GM18907 (cell line): ENCODE measurements around the gene ACAA1.

Experiments used
- ATAC-seq: cut with Tn5 transposase; IDR thresholded peaks from one replicate; pipeline ENCODE4 v1.9.1; 2021; ENCODE audit warnings: mild to moderate bottlenecking, moderate library complexity; ENCODE audit not compliant: unreplicated experiment

Gene ACAA1

GRCh38 chr3:38119821-38120692 is 16.9 kb downstream of the ACAA1 start:
- ATAC-seq: no peak

DNA sequence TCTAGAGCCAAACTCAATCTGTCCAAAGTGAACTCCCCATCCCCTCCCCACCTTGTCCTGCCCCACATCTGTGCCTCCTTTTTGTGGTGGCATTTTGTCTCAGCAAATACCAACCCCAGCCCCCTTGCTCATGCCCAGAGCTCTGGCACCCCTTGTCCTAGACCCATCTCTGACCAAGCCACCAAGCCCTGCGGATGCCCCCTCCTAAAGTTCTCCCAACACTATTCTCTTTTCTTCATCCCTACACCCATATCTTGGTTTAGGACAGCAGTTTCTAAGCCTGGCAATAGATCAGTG is 17.7 kb downstream of the ACAA1 start:
- ATAC-seq: no peak

GRCh38 chr3:38118421-38119247 is 18.3 kb downstream of the ACAA1 start:
- ATAC-seq: no peak

DNA sequence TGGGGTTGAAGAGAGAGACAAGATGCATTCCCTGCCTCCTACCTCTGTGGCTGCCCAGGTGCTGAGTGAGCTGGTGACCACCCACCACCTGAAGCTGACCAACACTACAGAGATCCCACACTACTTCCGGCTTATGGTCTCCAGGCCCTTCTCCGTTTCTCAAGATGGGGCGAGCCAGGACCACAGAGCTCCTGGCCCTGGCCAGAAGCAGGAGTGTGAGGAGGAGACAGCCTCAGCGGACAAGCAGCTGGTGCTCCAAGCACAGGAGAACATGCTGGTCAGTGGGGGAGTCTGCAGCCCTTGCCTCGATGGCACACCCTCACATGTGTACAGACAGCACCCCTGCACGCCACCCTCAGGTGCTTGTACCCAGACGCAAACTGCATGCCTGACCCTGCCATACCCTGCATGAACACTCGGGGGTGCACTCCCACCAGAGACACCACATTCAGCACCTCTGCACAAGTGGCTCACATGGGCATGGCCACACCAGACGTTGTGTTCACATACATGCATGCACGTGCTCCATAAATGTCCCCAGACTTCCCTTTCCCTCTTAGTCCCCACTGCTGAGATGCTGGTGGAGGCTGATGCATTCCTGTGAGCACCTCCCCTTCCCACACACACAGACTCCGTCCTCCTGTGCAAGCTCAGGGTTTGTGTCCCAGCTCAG is 19.0 kb downstream of the ACAA1 start:
- peak; percentile 68 for ATAC-seq

DNA sequence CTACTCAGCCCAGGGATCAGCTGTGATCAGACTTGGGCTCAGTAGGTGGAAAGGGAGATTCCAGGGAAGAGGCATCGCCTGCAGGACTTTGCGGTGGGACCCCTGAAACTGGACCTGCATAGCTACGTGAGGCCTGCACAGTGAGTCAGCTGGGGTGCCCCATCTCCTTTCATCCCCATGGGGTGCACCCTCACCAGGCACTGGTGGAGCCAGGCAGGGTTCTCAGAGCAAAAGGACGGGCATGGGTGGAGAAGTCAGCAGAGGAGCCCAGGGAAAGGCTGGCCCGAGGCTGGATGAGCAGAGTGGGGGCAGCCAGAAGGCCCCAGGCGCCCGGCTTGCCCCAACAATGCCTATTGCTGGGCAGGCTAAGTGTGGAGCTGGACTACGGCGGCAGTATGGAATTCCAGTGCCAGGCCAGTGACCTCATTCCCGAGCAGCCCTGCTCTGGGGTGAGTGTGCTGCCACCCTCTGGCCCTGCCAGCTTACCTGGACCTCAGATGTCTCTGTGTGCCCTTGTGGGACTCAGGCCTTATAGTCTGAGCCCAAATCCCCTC is 19.7 kb downstream of the ACAA1 start:
- no peak for ATAC-seq

DNA sequence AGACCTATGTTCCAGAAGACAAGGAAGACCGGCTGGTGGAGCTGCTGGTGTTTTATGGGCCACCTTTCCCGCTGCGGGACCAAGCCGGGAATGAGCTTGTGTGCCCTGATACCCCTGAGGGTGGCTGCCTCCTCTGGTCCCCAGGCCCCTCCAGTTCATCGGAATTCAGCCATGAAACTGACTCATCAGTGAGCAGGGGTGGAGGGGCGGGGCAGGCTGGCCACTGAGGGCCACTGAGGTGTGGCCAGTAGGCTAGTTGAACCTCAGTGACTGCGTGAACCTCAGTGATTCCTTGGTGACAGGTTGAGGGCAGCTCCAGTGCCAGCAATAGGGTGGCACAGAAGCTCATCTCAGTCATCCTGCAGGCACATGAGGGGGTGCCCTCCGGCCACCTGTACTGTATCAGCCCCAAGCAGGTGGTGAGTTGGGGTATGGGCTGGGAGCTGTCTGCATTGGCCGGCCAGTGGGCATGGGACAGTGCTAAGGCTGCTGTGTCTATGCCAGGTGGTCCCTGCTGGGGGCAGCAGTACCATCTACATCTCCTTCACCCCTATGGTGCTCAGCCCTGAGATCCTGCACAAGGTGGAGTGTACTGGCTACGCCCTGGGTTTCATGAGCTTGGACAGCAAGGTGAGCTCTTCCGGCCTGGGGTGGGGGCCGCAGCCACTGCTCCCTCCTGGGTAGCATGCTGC is 20.3 kb downstream of the ACAA1 start:
- no peak for ATAC-seq

GRCh38 chr3:38115645-38116427 is 21.1 kb downstream of the ACAA1 start:
- ATAC-seq: no peak

DNA sequence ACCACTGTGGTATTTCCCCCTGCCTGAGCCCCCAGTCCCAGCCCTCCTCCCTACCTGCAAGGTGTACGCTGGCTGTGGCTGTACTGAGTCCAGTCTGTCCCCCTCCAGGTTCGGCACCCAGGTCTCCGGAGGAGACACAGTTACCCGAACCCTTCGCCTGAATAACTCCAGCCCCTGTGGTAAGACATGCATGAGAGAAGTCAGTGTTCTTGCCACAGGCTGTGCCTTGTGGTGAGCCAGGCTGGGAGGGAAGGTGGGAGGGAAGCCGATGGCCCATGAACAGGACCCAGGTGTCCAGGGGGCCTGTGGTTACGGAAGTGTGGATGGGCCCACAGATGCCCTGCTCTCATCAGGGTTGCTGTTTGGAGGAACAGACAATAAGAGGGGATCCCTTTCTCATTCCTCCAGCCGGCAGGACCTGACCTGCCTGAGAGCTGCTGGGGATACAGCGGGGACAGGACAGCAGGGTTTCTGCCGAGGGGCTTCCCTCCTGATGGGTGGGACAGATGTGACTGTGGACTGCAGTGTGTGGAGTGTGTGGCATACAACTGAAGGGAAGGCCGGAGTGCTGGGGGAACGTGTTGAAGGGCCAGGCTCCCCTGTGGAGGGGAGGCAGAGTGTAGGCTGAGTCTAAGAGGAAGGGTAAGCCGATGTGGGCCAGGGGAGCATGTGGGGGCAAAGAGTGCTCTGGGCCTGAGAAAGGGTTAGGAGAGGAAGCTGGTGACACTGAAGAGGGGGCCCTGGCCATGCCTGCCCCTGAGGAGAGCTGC is 21.9 kb downstream of the ACAA1 start:
- ATAC-seq: no peak

DNA sequence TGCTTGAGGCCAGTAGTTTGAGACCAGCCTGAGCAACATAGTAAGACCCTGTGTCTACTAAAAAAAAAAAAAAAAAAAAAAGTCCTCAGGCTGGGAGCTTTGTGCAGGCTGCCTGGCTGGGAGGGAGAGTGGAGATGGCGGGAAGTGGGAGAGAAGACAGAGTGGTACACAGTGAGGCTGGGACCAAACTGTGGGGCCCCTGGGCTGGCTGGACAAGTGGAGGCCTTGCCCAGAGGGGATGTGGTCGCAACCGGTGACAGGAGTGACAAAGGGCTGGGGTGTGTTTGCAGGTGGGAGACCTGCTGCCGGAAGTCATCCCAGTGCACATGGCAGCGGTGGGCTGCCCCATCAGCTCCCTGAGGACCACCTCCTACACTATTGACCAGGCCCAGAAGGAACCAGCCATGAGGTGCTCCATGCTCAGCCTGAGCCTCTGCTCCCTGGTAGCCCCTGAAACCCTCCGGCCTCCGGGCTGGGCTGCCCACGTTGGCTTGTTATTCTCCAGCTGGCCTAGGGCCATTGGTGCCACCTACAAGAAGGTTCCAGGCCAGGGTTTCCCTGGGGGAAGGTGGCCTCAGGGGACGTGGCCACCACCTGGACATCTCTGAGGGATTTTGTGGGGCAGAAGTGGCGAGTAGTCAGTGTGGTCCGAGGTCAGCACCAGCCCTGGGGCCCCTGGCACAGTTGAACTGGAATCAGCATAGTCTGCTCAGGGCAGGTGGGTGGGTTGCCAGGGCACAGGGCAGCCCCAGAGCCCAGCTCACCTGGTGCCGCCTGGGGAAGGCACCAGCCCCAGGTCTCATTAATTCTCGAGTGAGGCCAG is 22.7 kb downstream of the ACAA1 start:
- no peak for ATAC-seq

- ATAC-seq: no peak
These were observed 24.6 kb downstream of the ACAA1 start for GRCh38 chr3:38112378-38112761.

DNA sequence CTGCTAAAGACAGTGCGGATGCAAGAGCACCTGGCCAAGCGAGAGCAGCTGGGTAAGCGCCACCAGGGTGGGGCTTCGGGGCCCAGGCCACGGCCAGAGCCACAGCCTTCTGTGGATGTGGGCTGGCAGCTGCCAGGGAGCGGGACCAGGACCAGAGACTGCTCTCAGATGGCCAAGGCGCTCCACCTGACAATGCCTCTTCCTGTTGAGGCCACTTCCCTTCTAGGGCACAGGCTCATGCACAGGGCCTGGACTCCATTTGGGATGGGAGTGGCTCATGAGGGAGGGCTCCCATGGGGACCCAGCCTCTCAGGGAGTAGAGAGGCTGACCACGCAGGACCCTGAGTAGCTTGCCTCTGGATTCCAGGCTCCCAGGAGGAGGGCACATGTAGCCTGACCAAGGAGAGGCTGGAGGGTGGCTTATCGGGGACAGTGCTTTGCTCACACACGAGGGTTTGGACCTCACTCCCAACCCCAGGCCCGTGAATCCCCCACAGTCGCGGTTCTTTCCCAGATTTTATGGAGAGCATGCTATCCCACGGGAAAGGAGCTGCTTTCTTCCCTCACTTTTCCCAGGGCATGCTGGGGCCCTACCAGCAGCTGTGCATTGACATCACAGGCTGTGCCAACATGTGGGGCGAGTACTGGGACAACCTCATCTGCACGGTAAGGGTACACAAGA is 25.1 kb downstream of the ACAA1 start:
- no peak for ATAC-seq

DNA sequence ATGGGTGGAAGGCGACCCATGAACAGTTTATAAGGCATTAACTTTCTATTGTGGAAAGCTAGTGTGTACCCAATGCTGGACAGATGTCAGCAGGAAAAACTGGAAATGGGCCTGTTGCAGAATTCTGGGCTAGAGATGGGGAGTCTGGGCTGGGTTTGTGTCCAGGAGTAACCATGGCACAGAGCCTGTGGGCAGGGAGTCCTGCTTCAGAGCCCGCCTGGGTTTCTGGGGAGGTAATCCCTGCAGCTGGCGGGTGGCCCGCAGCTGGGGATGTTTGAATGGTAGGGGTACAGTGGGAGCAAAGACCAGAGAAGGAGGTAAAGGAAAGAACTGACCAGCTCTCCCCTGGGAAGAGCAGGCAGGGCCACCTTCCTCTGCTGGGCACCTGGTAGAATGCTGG is 25.7 kb downstream of the ACAA1 start:
- ATAC-seq: no peak

DNA sequence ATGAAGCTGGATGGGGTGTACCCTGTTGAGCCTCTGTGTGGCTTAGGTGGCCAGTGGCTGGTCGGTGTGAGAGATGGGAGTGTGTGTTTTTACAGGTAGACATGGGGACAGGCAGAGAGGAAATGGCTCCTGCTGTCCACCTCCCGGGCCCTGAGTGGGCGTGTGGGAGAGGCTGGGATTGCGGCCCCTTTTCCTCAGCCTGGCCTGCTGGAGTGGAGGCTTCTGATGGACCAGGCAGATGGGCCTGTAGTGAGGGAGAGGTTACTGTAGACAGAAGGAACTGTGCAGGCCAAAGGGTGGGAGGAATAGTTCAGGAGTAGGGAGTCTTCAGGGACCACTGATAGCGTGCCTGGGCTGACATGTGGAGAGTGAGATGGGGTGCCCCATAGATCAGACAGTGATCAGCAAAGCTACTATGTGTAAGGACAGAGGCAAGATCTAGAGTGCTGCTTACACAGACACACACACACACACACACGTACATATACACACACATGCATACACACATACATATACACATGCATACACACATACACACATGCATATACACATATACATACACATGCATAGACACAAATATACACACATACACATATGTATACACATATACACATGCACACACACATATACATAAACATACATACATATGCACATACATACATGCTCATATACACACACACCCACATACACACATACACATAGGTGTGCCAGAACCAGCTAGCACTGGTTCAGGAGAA is 26.4 kb downstream of the ACAA1 start:
- no peak for ATAC-seq

DNA sequence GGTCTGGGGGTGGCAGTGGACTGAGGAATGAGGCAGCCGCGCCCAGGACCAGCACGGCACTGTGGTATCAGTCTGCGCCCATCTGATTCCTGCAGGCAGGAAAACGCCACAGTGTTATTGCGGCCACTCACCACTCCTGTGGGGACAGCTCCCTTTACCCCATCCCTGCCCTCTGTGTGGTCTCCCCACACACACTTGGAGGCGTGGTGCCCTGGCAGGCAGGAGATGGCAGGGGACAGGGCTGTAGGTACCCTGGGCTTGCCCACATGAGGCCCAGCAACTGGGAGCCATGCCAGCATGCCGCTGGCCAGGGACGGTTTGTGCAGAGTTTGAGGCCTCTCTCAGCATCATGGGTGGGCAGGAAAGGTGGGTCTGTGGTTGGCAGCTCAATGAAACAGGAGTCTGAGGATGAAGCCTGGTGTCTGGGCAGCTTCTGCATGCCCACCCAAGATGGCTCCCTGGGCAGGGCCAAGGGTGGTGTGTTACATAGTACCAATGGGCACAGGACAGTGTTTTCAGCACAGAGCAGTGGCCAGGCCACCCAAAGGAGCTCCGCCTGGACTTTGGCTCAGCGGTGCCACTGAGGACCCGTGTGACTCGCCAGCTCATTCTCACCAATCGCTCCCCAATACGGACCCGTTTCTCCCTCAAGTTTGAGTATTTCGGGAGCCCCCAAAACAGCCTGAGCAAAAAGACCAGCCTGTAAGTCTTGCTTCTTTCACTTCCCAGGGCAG is 27.2 kb downstream of the ACAA1 start:
- ATAC-seq: no peak

GRCh38 chr3:38108649-38109579 is 28.0 kb downstream of the ACAA1 start:
- no peak for ATAC-seq
